GM18873 (cell line): ENCODE results near the gene ZKSCAN5.
A peak's percentile ranks its signal among the peaks of the same experiment; 100 is the strongest.
"Not testable (repeated sequence)": the region's sequence is repeated elsewhere in the genome, so short reads cannot be mapped to it uniquely, and the experiment has no call there.

Experiments
- ATAC-seq: cut with Tn5 transposase; IDR thresholded peaks from one replicate; pipeline ENCODE4 v1.9.1; 2021; ENCODE audit warnings: mild to moderate bottlenecking, moderate library complexity, moderate number of reproducible peaks; ENCODE audit not compliant: unreplicated experiment, low FRiP score

Gene ZKSCAN5

GRCh38 chr7:99551767-99552463 is 47.5 kb downstream of the ZKSCAN5 start, which contains the start of gene FAM200A:
Gene FAM200A, minus strand, starts transcription at chr7:99552114. Its CDS starts 3,707 bp downstream, at chr7:99548407.
- peak; percentile 69 for ATAC-seq

- ATAC-seq, result no peak
Observed at GRCh38 chr7:99553039-99553438, 48.6 kb downstream of the ZKSCAN5 start.

- no peak for ATAC-seq
Observed at GRCh38 chr7:99554939-99555338, 50.5 kb downstream of the ZKSCAN5 start.

- ATAC-seq, result no peak
Observed at GRCh38 chr7:99557196-99557607, 52.7 kb downstream of the ZKSCAN5 start.

GRCh38 chr7:99557940-99558305 is 53.5 kb downstream of the ZKSCAN5 start:
- peak; percentile 31 for ATAC-seq

- ATAC-seq, result peak; percentile 62
Observed at GRCh38 chr7:99558306-99559174, 54.1 kb downstream of the ZKSCAN5 start, which contains the start of gene ZNF655. Gene ZNF655, plus strand, starts transcription at chr7:99558642. Its CDS starts 1,918 bp downstream, at chr7:99560560.

GRCh38 chr7:99559175-99559915 is 54.9 kb downstream of the ZKSCAN5 start:
- no peak for ATAC-seq

GRCh38 chr7:99560834-99561736 is 56.6 kb downstream of the ZKSCAN5 start:
- no peak for ATAC-seq

- no peak for ATAC-seq
Observed at GRCh38 chr7:99561737-99562051, 57.2 kb downstream of the ZKSCAN5 start.

- ATAC-seq, result no peak
Observed at GRCh38 chr7:99562114-99562784, 57.8 kb downstream of the ZKSCAN5 start.

GRCh38 chr7:99562832-99563231 is 58.4 kb downstream of the ZKSCAN5 start:
- no peak for ATAC-seq

GRCh38 chr7:99563650-99564049 is 59.2 kb downstream of the ZKSCAN5 start:
- no peak for ATAC-seq

GRCh38 chr7:99568770-99569169 is 64.3 kb downstream of the ZKSCAN5 start:
- not testable (repeated sequence) for ATAC-seq

GRCh38 chr7:99571768-99572167 is 67.3 kb downstream of the ZKSCAN5 start:
- ATAC-seq, result no peak

- no peak for ATAC-seq
Observed at GRCh38 chr7:99573257-99573656, 68.8 kb downstream of the ZKSCAN5 start.

- ATAC-seq, result no peak
Observed at GRCh38 chr7:99576251-99576650, 71.8 kb downstream of the ZKSCAN5 start.

GRCh38 chr7:99579281-99579955 is 75.0 kb downstream of the ZKSCAN5 start:
- ATAC-seq, result no peak

GRCh38 chr7:99579956-99580777 is 75.7 kb downstream of the ZKSCAN5 start:
- ATAC-seq, result no peak
